ENCODE results near the gene DNAJC3.

DNAJC3 gene

DNA sequence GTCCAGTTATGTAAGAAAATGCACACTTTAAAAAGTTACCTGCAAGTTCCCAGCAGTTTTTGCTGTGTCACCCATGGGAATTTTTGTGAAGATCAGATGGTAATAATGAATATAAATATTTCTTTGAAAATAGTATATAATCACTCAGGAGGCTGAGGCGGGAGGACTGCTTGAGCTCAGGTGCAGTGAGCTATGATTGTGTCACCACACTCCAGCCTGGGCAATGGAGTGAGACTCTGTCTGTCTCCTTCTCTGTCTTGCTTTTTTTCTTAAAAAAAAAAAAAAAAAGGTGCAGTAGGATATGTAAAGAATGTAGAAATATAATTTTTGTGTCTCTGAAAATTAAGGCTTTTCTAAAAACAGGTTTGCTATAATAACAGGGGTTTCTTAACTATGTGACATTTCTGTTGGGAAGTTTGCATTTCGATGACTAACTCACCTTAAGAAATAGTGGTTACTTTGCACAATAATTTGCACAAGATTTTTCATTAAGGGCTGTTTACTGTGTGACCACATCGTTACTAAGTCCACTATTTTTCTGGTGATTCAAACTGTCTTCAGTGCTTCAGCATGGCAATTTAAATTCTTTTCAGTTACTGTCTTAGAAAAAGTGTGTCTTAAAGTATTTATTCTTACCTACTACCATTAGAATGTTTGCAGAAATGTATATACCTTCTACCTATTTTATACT, 37.3 kb downstream of the DNAJC3 start:
- TF ChIP-seq, protein P1, sequence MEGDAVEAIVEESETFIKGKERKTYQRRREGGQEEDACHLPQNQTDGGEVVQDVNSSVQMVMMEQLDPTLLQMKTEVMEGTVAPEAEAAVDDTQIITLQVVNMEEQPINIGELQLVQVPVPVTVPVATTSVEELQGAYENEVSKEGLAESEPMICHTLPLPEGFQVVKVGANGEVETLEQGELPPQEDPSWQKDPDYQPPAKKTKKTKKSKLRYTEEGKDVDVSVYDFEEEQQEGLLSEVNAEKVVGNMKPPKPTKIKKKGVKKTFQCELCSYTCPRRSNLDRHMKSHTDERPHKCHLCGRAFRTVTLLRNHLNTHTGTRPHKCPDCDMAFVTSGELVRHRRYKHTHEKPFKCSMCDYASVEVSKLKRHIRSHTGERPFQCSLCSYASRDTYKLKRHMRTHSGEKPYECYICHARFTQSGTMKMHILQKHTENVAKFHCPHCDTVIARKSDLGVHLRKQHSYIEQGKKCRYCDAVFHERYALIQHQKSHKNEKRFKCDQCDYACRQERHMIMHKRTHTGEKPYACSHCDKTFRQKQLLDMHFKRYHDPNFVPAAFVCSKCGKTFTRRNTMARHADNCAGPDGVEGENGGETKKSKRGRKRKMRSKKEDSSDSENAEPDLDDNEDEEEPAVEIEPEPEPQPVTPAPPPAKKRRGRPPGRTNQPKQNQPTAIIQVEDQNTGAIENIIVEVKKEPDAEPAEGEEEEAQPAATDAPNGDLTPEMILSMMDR (IDR thresholded peaks at IDR 0.05; ENCODE audit: poor library complexity, severe bottlenecking), result no peak
- DNase-seq (ENCODE audit: low spot score) (no peak), ATAC-seq (ENCODE audit: low read depth) (peak; percentile 93)
- peaks cover 19% of the 10 kb centered on the region for H3K4me1 ChIP-seq (ENCODE audit: insufficient read depth, poor library complexity, severe bottlenecking)
- peaks cover 73% of the 10 kb centered on the region for H3K36me3 ChIP-seq (ENCODE audit: low read depth)
- H3K27me3 ChIP-seq (ENCODE audit: insufficient read depth, poor library complexity, severe bottlenecking), result no peaks in the 10 kb centered on the region
- H3K9me3 ChIP-seq (ENCODE audit: severe bottlenecking), result no peaks in the 10 kb centered on the region
- H3K4me3 ChIP-seq (ENCODE audit: severe bottlenecking), result no peak overlapping the region
- H3K27ac ChIP-seq (ENCODE audit: poor library complexity, severe bottlenecking), result peak overlapping the region; percentile 78

DNA sequence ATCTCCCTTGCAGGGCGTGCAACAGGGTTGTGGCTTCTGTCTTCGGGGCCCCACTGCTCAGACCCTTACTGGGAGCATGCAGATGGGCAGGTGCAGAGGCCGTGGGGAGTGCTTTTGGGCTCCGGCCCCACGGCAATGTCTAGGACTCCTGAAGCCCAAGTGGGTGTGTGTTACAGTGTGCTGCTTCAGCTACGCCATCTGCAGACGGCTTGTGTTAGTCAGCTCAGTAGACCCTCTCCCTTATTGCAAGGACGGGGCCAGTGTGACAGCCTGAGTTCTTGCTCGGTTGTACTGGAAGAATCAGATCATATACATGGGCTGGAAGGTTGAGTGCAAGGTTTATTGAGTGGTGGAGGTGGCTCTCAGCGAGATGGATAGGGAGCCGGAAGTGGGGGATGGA, 39.3 kb downstream of the DNAJC3 start:
- Histone ChIP-seq H3K27me3 (ENCODE audit: insufficient read depth, poor library complexity, severe bottlenecking) (no peaks in the 10 kb centered on the region), H3K36me3 (ENCODE audit: low read depth) (peaks cover 62% of the 10 kb centered on the region), H3K9me3 (ENCODE audit: severe bottlenecking) (no peaks in the 10 kb centered on the region), H3K27ac (ENCODE audit: poor library complexity, severe bottlenecking) (no peak overlapping the region), H3K4me1 (ENCODE audit: insufficient read depth, poor library complexity, severe bottlenecking) (peaks cover 19% of the 10 kb centered on the region), H3K4me3 (ENCODE audit: severe bottlenecking) (no peak overlapping the region)
- TF ChIP-seq, protein P1 (IDR thresholded peaks at IDR 0.05; ENCODE audit: poor library complexity, severe bottlenecking), result no peak
- DNase-seq (ENCODE audit: low spot score) (no peak), ATAC-seq (ENCODE audit: low read depth) (no peak)

DNA sequence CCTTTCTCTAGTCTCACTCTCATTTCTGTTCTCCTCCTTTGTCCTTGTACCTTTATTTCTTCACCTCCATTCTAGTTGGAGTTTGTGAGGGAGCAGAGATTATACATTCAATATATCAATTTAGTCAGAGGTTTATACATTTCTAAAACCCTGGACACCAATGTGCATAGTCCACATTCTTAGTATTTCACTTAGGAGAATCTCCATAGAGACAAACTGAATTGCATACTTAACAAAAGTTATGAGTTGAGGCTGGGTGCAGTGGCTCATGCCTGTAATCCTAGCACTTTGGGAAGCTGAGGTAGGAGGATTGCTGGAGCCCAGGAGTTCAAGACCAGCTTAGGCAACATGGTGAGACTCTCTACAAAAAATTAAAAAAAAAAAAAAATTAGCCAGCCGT, 45.3 kb downstream of the DNAJC3 start:
- TF ChIP-seq, protein P1 (IDR thresholded peaks at IDR 0.05; ENCODE audit: poor library complexity, severe bottlenecking), result no peak
- Histone ChIP-seq H3K9me3 (ENCODE audit: severe bottlenecking) (no peaks in the 10 kb centered on the region), H3K27me3 (ENCODE audit: insufficient read depth, poor library complexity, severe bottlenecking) (no peaks in the 10 kb centered on the region), H3K4me1 (ENCODE audit: insufficient read depth, poor library complexity, severe bottlenecking) (no peaks in the 10 kb centered on the region), H3K27ac (ENCODE audit: poor library complexity, severe bottlenecking) (no peak overlapping the region), H3K36me3 (ENCODE audit: low read depth) (peaks cover 55% of the 10 kb centered on the region), H3K4me3 (ENCODE audit: severe bottlenecking) (no peak overlapping the region)
- DNase-seq (ENCODE audit: low spot score), result no peak
- ATAC-seq (ENCODE audit: low read depth), result no peak

DNA sequence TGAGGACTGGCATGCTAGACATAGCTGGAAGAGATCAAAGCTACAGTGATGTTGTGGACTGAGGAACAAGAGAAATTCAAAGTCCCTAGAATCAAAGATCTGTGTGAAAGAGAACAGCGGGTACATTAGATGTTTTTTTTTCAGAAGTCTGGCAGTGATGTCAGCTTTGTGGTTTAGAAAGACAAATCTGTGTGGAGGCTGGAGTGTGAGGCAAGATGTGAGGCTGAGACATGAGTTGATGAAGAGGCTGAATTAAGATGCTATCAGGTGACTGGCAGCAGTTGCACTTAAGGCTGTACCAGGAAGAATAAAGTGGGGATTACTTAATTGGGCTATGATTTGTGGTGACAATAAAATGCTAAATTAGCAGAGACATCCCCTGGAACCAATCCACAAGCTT, 46.5 kb downstream of the DNAJC3 start:
- peaks cover 52% of the 10 kb centered on the region for H3K36me3 ChIP-seq (ENCODE audit: low read depth)
- DNase-seq (ENCODE audit: low spot score) (no peak), ATAC-seq (ENCODE audit: low read depth) (no peak)
- H3K4me1 ChIP-seq (ENCODE audit: insufficient read depth, poor library complexity, severe bottlenecking), result no peaks in the 10 kb centered on the region
- TF ChIP-seq, protein P1 (IDR thresholded peaks at IDR 0.05; ENCODE audit: poor library complexity, severe bottlenecking), result no peak
- no peaks in the 10 kb centered on the region for H3K9me3 ChIP-seq (ENCODE audit: severe bottlenecking)
- no peaks in the 10 kb centered on the region for H3K27me3 ChIP-seq (ENCODE audit: insufficient read depth, poor library complexity, severe bottlenecking)
- H3K4me3 ChIP-seq (ENCODE audit: severe bottlenecking), result no peak overlapping the region
- no peak overlapping the region for H3K27ac ChIP-seq (ENCODE audit: poor library complexity, severe bottlenecking)

DNA sequence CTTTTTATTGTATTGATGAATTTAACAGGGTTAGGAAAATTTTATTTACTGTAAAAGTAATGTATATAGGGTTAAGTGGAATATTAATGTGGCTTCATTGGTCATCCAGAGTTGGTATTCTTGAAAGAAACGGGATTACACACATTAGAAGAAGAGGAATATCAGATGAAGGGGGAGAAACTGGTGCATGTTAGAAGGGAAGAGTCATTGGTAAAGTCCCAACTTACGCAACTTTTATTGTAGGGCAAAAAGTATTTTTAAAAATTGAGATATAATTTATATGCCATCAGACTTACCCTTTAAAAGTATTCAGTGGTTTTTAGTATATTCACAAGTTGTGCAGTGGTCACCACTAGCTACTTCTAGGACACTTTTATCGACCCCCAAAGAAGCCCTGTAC, 47.3 kb downstream of the DNAJC3 start:
- Histone ChIP-seq H3K9me3 (ENCODE audit: severe bottlenecking) (no peaks in the 10 kb centered on the region), H3K4me3 (ENCODE audit: severe bottlenecking) (no peak overlapping the region), H3K36me3 (ENCODE audit: low read depth) (peaks cover 52% of the 10 kb centered on the region), H3K27me3 (ENCODE audit: insufficient read depth, poor library complexity, severe bottlenecking) (no peaks in the 10 kb centered on the region), H3K27ac (ENCODE audit: poor library complexity, severe bottlenecking) (no peak overlapping the region), H3K4me1 (ENCODE audit: insufficient read depth, poor library complexity, severe bottlenecking) (no peaks in the 10 kb centered on the region)
- ATAC-seq (ENCODE audit: low read depth) (no peak), DNase-seq (ENCODE audit: low spot score) (no peak)
- TF ChIP-seq, protein P1 (IDR thresholded peaks at IDR 0.05; ENCODE audit: poor library complexity, severe bottlenecking), result no peak
